ENCODE measurements around the gene HS3ST4. TPM values are rescaled to one million over a fixed set of nuclear protein-coding genes. Genes with fewer than 3 reads are reported as not detected.

HS3ST4 gene
- total RNA-seq, 4 donors from 2014 or later, result not detected

GRCh38 chr16:25996052-25996451 is 304.3 kb downstream of the HS3ST4 start:
- DNase-seq (ENCODE audit: low spot score), result no peak
- ATAC-seq (ENCODE audit: low FRiP score), result no peak
- no peak for TF ChIP-seq CTCF (IDR thresholded peaks at IDR 0.05)

GRCh38 chr16:26005336-26005735 is 313.6 kb downstream of the HS3ST4 start:
- DNase-seq (ENCODE audit: low spot score), result no peak
- no peak for ATAC-seq (ENCODE audit: low FRiP score)
- TF ChIP-seq CTCF (IDR thresholded peaks at IDR 0.05), result no peak

- no peak for ATAC-seq (ENCODE audit: low FRiP score)
- no peak for TF ChIP-seq CTCF (IDR thresholded peaks at IDR 0.05)
- no peak for DNase-seq (ENCODE audit: low spot score)
Measured at GRCh38 chr16:26012376-26012775, 320.6 kb downstream of the HS3ST4 start.

- ATAC-seq (ENCODE audit: low FRiP score) (no peak), DNase-seq (ENCODE audit: low spot score) (no peak)
- no peak for TF ChIP-seq CTCF (IDR thresholded peaks at IDR 0.05)
Measured at GRCh38 chr16:26015776-26016175, 324.0 kb downstream of the HS3ST4 start.

- ATAC-seq (ENCODE audit: low FRiP score), result no peak
- no peak for DNase-seq (ENCODE audit: low spot score)
- TF ChIP-seq CTCF (IDR thresholded peaks at IDR 0.05), result no peak
Measured at GRCh38 chr16:26016989-26017388, 325.2 kb downstream of the HS3ST4 start.

- TF ChIP-seq CTCF (IDR thresholded peaks at IDR 0.05), result no peak
- DNase-seq (ENCODE audit: low spot score), result no peak
- ATAC-seq (ENCODE audit: low FRiP score), result no peak
Measured at GRCh38 chr16:26019381-26020242, 327.9 kb downstream of the HS3ST4 start.

Measured in omental fat pad (tissue), 4 donors.